ENCODE measurements around the gene HPS4.

The HPS4 gene

GRCh38 chr22:26437694-26438392 is 45.7 kb downstream of the HPS4 start:
- Histone ChIP-seq H3K9me2 (replicated peaks; ENCODE audit: control insufficient read depth, low read length) (no peaks in the 10 kb centered on the region), H3K4me3 (ENCODE audit: low read length) (no peak overlapping the region), H3K27me3 (ENCODE audit: control insufficient read depth, low read length) (no peaks in the 10 kb centered on the region), H3K27ac (ENCODE audit: low read depth, low read length) (no peak overlapping the region), H3F3A (ENCODE audit: control insufficient read depth, insufficient read depth) (no peaks in the 10 kb centered on the region), H3K4me1 (ENCODE audit: control insufficient read depth, low read length) (peaks cover 3% of the 10 kb centered on the region; the same call in 1 of the 2 replicates), H3K36me3 (ENCODE audit: control insufficient read depth, low read length) (peaks cover 19% of the 10 kb centered on the region), H3K79me2 (ENCODE audit: control insufficient read depth, low read length) (peaks cover 46% of the 10 kb centered on the region), H3K4me2 (ENCODE audit: low read length) (no peak overlapping the region), H3K9me3 (ENCODE audit: control insufficient read depth, insufficient read depth, low read length) (no peaks in the 10 kb centered on the region), H4K20me1 (ENCODE audit: control insufficient read depth, insufficient read depth, low read depth, low read length) (no peaks in the 10 kb centered on the region)
- TF ChIP-seq CTCF (IDR thresholded peaks at IDR 0.05; ENCODE audit: low read depth, low read length, poor library complexity, severe bottlenecking) (no peak), EZH2phosphoT487 (IDR thresholded peaks at IDR 0.05; ENCODE audit: borderline replicate concordance, low read length) (no peak)

- TF ChIP-seq EZH2phosphoT487 (IDR thresholded peaks at IDR 0.05; ENCODE audit: borderline replicate concordance, low read length): no peak
- TF ChIP-seq CTCF (IDR thresholded peaks at IDR 0.05; ENCODE audit: low read depth, low read length, poor library complexity, severe bottlenecking): no peak
- H3K27me3 ChIP-seq (ENCODE audit: control insufficient read depth, low read length): no peaks in the 10 kb centered on the region
- no peaks in the 10 kb centered on the region for H4K20me1 ChIP-seq (ENCODE audit: control insufficient read depth, insufficient read depth, low read depth, low read length)
- H3K9me3 ChIP-seq (ENCODE audit: control insufficient read depth, insufficient read depth, low read length): no peaks in the 10 kb centered on the region
- no peak overlapping the region for H3K4me2 ChIP-seq (ENCODE audit: low read length)
- H3F3A ChIP-seq (ENCODE audit: control insufficient read depth, insufficient read depth): no peaks in the 10 kb centered on the region
- H3K9me2 ChIP-seq (replicated peaks; ENCODE audit: control insufficient read depth, low read length): no peaks in the 10 kb centered on the region
- no peak overlapping the region for H3K27ac ChIP-seq (ENCODE audit: low read depth, low read length)
- peaks cover 16% of the 10 kb centered on the region for H3K36me3 ChIP-seq (ENCODE audit: control insufficient read depth, low read length)
- no peak overlapping the region for H3K4me3 ChIP-seq (ENCODE audit: low read length)
- H3K4me1 ChIP-seq (ENCODE audit: control insufficient read depth, low read length): peaks cover 3% of the 10 kb centered on the region; the same call in 1 of the 2 replicates
- H3K79me2 ChIP-seq (ENCODE audit: control insufficient read depth, low read length): peaks cover 49% of the 10 kb centered on the region
Observed at GRCh38 chr22:26436903-26437515, 46.6 kb downstream of the HPS4 start.

- H3F3A ChIP-seq (ENCODE audit: control insufficient read depth, insufficient read depth): peaks cover 4% of the 10 kb centered on the region; the same call in 1 of the 2 replicates
- H3K27me3 ChIP-seq (ENCODE audit: control insufficient read depth, low read length): no peaks in the 10 kb centered on the region
- no peaks in the 10 kb centered on the region for H3K9me3 ChIP-seq (ENCODE audit: control insufficient read depth, insufficient read depth, low read length)
- H3K79me2 ChIP-seq (ENCODE audit: control insufficient read depth, low read length): peaks cover 51% of the 10 kb centered on the region
- no peaks in the 10 kb centered on the region for H4K20me1 ChIP-seq (ENCODE audit: control insufficient read depth, insufficient read depth, low read depth, low read length)
- H3K9me2 ChIP-seq (replicated peaks; ENCODE audit: control insufficient read depth, low read length): no peaks in the 10 kb centered on the region
- H3K4me1 ChIP-seq (ENCODE audit: control insufficient read depth, low read length): peaks cover 10% of the 10 kb centered on the region
- no peak overlapping the region for H3K27ac ChIP-seq (ENCODE audit: low read depth, low read length)
- TF ChIP-seq CTCF (IDR thresholded peaks at IDR 0.05; ENCODE audit: low read depth, low read length, poor library complexity, severe bottlenecking) (no peak), EZH2phosphoT487 (IDR thresholded peaks at IDR 0.05; ENCODE audit: borderline replicate concordance, low read length) (no peak)
- H3K4me2 ChIP-seq (ENCODE audit: low read length): no peak overlapping the region
- no peak overlapping the region for H3K4me3 ChIP-seq (ENCODE audit: low read length)
- H3K36me3 ChIP-seq (ENCODE audit: control insufficient read depth, low read length): peaks cover 16% of the 10 kb centered on the region
Observed at GRCh38 chr22:26435327-26436093, 48.1 kb downstream of the HPS4 start.
